WERI-Rb-1 (cell line): ENCODE measurements around the gene PAQR8.
"Not testable (repeated sequence)": the region's sequence is repeated elsewhere in the genome, so short reads cannot be mapped to it uniquely, and the experiment has no call there.

Experiments used
- DNase-seq: peaks from one replicate; pipeline ENCODE4 v3.0.0-alpha.2; 2020
- H3K27ac ChIP-seq: fragments of 250-450 bp; sonication (Bioruptor Pico); 2 replicates; pipeline ENCODE4 v1.5.1; 2020; ENCODE audit warnings: mild to moderate bottlenecking, moderate library complexity
- H3K27me3 ChIP-seq: fragments of 250-450 bp; sonication (Bioruptor Pico); 2 replicates; pipeline ENCODE4 v1.5.1; 2021; ENCODE audit warnings: mild to moderate bottlenecking, low read depth, moderate library complexity; ENCODE audit not compliant: insufficient read depth, severe bottlenecking
- H3K36me3 ChIP-seq: fragments of 250-450 bp; sonication (Bioruptor Pico); 2 replicates; pipeline ENCODE4 v1.5.1; 2020; ENCODE audit warnings: mild to moderate bottlenecking, moderate library complexity
- H3K4me3 ChIP-seq: 2 replicates; pipeline ENCODE4 v1.5.1; 2011; ENCODE audit warnings: low read depth, mild to moderate bottlenecking, control low read depth, low read length
- H3K9me3 ChIP-seq: fragments of 250-450 bp; sonication (Bioruptor Pico); 2 replicates; pipeline ENCODE4 v1.5.1; 2021; ENCODE audit warnings: mild to moderate bottlenecking, moderate library complexity; ENCODE audit not compliant: severe bottlenecking
- TF ChIP-seq, protein P1 (sequence below): IDR thresholded peaks from 2 replicates; pipeline ENCODE4 v1.5.1; 2011; ENCODE audit warnings: low read depth, mild to moderate bottlenecking, control low read depth, inconsistent platforms, low read length

PAQR8 gene

DNA sequence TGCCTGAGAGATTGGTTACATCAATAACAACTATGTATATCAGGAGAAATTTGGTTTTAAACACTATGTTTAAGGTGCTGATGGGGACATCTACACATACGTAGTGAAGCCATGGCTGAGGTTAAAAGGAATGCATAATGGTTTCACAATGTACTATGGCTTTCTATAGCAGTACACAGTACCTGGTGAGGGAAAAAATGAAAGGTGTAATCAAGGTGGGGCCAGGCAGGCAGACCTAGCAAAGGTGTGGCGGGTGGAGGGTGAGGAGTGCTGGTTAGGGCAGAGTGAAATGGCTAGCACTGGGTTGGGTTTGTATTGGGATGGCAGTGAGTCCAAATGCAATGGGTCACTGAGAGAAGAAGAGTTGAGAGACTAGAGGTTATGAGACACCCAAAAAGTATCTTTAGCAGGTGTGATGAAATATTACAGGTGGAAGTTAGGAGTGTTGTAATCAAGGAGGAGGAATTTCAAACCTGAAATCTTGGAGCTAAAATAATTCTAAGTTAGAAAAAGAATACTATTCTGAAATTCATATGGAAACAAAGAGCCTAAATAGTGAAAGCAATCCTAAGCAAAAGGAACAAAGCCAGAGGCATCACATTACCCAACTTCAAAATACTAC lies 22.3 kb downstream of the PAQR8 start:
- H3K27ac ChIP-seq = no peak overlapping the region
- H3K9me3 ChIP-seq = peaks cover 9% of the 10 kb centered on the region
- H3K4me3 ChIP-seq = no peak overlapping the region
- no peaks in the 10 kb centered on the region for H3K27me3 ChIP-seq
- TF ChIP-seq, protein P1, sequence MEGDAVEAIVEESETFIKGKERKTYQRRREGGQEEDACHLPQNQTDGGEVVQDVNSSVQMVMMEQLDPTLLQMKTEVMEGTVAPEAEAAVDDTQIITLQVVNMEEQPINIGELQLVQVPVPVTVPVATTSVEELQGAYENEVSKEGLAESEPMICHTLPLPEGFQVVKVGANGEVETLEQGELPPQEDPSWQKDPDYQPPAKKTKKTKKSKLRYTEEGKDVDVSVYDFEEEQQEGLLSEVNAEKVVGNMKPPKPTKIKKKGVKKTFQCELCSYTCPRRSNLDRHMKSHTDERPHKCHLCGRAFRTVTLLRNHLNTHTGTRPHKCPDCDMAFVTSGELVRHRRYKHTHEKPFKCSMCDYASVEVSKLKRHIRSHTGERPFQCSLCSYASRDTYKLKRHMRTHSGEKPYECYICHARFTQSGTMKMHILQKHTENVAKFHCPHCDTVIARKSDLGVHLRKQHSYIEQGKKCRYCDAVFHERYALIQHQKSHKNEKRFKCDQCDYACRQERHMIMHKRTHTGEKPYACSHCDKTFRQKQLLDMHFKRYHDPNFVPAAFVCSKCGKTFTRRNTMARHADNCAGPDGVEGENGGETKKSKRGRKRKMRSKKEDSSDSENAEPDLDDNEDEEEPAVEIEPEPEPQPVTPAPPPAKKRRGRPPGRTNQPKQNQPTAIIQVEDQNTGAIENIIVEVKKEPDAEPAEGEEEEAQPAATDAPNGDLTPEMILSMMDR = no peak
- DNase-seq = no peak
- no peaks in the 10 kb centered on the region for H3K36me3 ChIP-seq

DNA sequence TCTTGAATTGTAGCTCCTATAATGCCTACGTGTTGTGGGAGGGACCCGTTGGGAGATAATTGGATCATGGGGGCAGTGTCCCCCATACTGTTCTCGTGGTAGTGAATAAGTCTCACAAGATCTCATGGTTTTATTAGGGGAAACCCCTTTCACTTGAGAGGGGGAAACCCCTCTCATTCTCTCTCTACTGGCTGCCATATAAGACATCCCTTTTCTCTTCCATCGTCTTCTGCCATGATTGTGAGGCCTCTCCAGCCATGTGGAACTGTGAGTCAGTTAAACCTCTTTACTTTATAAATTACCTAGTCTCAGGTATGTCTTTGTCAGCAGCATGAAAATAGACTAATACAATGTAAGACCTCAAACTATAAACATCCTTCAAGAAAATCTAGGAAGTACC lies 23.1 kb downstream of the PAQR8 start:
- Histone ChIP-seq H3K36me3 (no peaks in the 10 kb centered on the region), H3K4me3 (no peak overlapping the region), H3K27ac (no peak overlapping the region), H3K27me3 (no peaks in the 10 kb centered on the region), H3K9me3 (peaks cover 9% of the 10 kb centered on the region)
- DNase-seq = no peak
- TF ChIP-seq, protein P1 = no peak

DNA sequence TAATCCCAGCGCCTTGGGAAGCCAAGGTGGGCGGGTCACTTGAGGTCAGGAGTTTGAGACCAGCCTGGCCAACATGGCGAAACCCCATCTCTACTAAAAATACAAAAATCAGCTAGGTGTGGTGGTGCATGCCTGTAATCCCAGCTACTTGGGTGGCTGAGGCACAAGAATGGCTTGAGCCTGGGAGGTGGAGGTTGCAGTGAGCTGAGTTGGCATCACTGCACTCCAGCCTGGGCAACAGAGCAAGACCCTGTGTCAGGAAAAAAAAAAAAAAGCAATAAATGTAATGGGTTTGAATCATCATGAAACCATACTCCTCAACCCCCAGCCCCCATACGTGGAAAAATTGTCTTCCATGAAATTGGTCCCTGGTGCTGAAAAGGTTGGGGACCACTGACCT lies 26.2 kb downstream of the PAQR8 start:
- H3K4me3 ChIP-seq, H3K36me3 ChIP-seq, H3K27ac ChIP-seq, H3K9me3 ChIP-seq, H3K27me3 ChIP-seq, DNase-seq: not testable (repeated sequence)

GRCh38 chr6:52388790-52389189 lies 26.8 kb downstream of the PAQR8 start:
- TF ChIP-seq, protein P1 = no peak
- DNase-seq = no peak
- Histone ChIP-seq H3K27ac (no peak overlapping the region), H3K9me3 (peaks cover 9% of the 10 kb centered on the region), H3K36me3 (no peaks in the 10 kb centered on the region), H3K27me3 (no peaks in the 10 kb centered on the region), H3K4me3 (no peak overlapping the region)

- TF ChIP-seq, protein P1 = no peak
- Histone ChIP-seq H3K36me3 (no peaks in the 10 kb centered on the region), H3K4me3 (no peak overlapping the region), H3K27me3 (no peaks in the 10 kb centered on the region), H3K27ac (no peak overlapping the region), H3K9me3 (peaks cover 9% of the 10 kb centered on the region)
- no peak for DNase-seq
Observed at GRCh38 chr6:52389264-52389625, 27.3 kb downstream of the PAQR8 start.

- TF ChIP-seq, protein P1 = no peak
- no peak for DNase-seq
- no peaks in the 10 kb centered on the region for H3K27me3 ChIP-seq
- no peaks in the 10 kb centered on the region for H3K36me3 ChIP-seq
- H3K27ac ChIP-seq = no peak overlapping the region
- H3K9me3 ChIP-seq = peaks cover 9% of the 10 kb centered on the region
- no peak overlapping the region for H3K4me3 ChIP-seq
Observed at GRCh38 chr6:52389626-52390360, 27.8 kb downstream of the PAQR8 start.
